CD4-positive, alpha-beta T cell treated with Interleukin-6 for 4 hours (primary cell): ENCODE measurements around the gene NTN5.
"Not testable (repeated sequence)": the region's sequence is repeated elsewhere in the genome, so short reads cannot be mapped to it uniquely, and the experiment has no call there.

Experiments
- DNase-seq: peaks from one replicate; pipeline ENCODE4 v3.0.0-alpha.2; 2020; ENCODE audit warnings: mixed read lengths

The NTN5 gene

GRCh38 chr19:48696353-48697010 is 23.7 kb upstream of the NTN5 start:
- DNase-seq: peak; percentile 36

- DNase-seq: no peak
Observed at GRCh38 chr19:48695743-48696352, 23.0 kb upstream of the NTN5 start, which contains the start of gene FUT2. FUT2 (plus strand) TSS chr19:48695971; CDS start chr19:48702957, 6,986 bp downstream.

DNA sequence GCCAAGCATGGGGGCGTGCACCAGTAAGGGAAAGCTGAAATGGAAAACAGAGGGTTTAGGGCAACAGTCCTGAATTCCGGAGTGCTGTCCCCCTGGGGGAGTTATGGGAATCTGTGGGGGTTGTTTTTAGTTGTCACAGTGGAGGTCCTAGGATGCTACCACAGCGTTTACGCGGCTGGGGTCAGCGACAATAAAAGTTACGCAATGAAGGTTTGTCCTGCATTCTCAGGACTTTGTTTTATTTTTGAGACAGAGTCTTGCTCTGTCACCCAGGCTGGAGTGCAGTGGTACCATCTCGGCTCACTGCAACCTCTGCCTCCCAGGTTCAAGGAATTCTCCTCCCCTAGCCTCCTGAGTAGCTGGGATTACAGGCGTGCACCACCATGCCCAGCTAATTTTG is 20.8 kb upstream of the NTN5 start:
- not testable (repeated sequence) for DNase-seq

- DNase-seq: no peak
Observed at GRCh38 chr19:48689449-48689848, 16.6 kb upstream of the NTN5 start.

GRCh38 chr19:48687776-48688175 is 15.0 kb upstream of the NTN5 start:
- no peak for DNase-seq

- not testable (repeated sequence) for DNase-seq
Observed at GRCh38 chr19:48686637-48687036, 13.8 kb upstream of the NTN5 start.

GRCh38 chr19:48686088-48686487 is 13.3 kb upstream of the NTN5 start:
- DNase-seq: no peak

- DNase-seq: no peak
Observed at GRCh38 chr19:48685583-48685982, 12.8 kb upstream of the NTN5 start.

DNA sequence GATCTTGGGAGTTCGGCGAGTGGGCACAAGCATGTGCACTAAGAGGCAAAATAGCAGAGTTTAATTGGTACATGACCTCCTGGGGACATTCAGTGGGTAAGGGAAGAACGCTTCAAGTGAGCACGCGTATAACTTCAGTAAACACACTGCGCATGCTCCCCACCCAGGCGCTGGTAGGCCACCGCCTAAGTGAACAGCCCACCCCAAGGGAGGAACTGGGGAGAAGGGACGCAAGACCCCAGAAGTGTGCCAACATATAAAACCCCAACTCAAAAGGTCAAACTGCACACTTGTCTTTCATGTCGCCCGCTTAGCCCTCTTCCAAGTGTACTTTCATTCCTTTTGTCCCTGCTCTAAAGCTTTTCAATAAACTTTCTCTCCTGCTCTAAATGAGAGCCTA is 10.5 kb upstream of the NTN5 start:
- peak; percentile 54 for DNase-seq

- DNase-seq: no peak
Observed at GRCh38 chr19:48681127-48681470, 8.3 kb upstream of the NTN5 start.

DNA sequence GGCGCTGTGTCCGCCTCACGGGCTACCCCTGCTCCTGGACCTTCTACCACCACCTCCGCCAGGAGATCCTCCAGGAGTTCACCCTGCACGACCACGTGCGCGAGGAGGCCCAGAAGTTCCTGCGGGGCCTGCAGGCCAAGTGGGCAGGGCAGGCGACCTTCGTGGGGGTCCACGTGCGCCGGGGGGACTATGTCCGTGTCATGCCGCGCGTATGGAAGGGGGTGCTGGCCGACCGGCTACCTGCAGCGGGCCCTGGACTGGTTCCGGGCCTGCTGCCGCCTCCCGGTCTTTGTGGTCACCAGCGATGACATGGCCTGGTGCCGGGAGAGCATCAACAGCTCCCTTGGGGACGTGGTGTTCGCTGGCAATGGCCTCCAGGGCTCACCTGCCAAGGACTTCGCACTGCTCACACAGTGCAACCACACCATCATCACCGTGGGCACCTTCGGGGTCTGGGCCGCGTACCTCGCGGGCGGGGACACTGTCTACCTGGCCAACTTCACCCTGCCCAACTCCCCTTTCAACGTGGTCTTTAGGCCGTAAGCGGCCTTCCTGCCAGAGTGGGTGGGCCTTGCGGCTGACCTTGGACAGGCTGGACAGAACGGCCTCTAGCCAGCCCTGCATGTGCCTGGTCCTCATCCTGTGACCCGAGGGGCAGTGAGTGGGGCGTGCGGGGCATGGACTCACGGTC is 7.8 kb upstream of the NTN5 start:
- DNase-seq: no peak

DNA sequence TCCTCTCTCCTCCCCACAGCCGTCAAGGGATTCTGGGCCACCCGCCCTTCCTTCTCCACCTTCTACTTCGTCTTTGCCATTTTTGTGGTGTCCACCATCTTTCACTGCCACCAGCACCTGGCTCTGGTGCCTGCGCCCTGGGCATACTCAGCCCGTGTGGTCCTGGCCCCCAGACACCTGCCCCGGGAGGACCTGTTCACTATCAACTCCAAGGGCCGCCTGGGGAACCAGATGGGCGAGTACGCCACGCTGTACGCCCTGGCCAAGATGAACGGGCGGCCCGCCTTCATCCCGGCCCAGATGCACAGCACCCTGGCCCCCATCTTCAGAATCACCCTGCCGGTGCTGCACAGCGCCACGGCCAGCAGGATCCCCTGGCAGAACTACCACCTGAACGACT is 7.2 kb upstream of the NTN5 start:
- DNase-seq: not testable (repeated sequence)

DNA sequence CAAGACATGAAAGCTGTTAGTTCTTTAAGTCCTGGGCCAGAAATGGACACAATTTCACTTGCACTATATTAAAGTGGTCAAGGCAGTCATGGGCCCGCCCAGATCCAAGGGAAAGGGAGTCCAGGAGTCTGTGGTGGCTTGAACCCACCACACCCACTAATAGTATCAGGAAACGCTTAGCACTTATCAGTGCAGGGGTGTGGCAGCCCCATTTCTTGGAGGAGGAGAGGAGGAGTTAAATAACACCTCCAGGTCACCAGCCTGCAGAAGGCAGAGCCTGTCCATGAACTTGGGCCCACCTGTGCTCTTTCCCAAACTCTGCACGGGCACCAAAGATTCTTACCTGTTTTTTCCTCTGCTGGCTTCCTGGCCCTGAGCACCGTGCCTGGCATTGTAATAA is 5.4 kb upstream of the NTN5 start:
- no peak for DNase-seq

GRCh38 chr19:48676887-48677286 is 4.1 kb upstream of the NTN5 start:
- DNase-seq: no peak

DNA sequence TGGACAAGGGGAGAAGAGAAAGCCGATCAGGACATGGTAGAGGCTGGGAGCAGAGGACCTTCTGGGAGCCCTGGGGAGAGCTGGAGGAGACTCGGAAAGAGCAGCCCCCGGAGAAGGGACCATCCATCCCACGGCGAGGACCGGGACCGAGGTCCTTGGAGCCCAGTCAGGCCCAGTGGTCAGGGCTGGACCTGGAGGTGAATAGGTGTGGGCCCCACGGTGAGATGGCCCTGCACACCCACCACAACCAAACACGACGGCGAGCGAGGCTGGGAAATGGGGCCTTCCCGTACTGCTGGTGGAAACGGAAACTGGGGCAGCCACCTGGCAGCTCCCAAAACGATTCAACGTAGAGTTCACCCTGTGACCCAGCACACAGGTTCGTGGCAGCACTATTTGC is 3.7 kb upstream of the NTN5 start:
- no peak for DNase-seq

- DNase-seq: peak; percentile 82
Observed at GRCh38 chr19:48674921-48675824, 2.4 kb upstream of the NTN5 start.

- DNase-seq: no peak
Observed at GRCh38 chr19:48674216-48674809, 1.5 kb upstream of the NTN5 start.

DNA sequence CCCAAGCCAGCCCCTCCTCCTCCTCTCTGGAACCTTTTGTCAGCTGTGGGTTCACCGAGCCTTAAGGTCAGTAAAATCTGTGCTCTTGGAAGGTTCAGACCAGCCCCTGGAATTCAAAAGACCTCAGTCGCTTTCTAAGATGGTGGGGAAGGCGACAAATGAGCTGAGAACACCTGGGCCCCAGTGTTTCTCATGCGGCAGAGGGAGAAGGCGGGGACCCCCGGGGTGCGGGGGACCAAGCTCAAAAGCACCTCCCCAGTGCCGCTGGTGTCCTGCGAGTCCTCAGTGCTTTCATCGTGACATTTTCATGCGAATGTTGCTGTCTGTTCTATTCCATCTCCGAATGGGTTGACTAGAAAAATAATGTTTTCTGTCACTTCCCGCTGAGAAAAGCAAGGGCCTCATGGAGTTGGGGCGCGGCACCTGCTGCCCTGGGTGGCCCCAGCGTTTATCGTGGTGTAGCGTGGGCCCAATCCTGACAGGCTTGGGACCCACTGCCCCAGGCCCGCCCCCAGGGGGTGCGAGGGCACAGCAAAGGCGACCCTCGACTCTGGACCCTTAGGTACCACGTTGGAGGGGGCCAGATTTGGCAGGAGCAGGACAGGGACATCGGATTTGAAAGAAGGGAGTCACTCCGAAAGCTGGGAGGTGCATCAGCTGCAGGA is 751 bp upstream of the NTN5 start:
- DNase-seq: no peak

DNA sequence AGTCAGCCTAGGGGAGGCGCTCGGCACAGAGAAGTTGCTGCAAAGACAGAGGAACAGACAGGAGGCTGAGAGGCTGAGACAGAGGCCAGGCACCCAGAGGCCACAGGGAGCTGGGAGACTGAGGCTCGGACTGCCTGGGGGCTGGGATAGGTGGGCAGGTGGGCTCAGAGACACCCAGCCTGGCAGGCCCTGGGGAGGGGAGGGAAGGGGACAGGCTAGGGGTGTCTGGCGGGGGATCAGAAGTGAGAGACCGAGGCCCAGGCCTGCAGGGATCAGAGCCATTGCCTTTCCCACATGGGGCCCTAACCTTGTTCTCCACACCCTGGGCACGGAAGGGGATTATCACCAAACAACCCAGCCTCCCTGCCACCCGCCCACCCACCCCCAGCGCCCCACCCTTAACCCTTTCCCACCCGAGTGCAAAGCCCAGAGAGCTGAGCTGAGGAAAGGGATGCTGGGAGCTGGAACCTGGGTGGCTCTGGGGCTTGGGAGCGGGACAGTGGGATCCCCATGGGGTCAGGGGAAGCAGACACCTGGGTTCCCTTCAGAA is 1.3 kb downstream of the NTN5 start:
- DNase-seq: no peak

DNA sequence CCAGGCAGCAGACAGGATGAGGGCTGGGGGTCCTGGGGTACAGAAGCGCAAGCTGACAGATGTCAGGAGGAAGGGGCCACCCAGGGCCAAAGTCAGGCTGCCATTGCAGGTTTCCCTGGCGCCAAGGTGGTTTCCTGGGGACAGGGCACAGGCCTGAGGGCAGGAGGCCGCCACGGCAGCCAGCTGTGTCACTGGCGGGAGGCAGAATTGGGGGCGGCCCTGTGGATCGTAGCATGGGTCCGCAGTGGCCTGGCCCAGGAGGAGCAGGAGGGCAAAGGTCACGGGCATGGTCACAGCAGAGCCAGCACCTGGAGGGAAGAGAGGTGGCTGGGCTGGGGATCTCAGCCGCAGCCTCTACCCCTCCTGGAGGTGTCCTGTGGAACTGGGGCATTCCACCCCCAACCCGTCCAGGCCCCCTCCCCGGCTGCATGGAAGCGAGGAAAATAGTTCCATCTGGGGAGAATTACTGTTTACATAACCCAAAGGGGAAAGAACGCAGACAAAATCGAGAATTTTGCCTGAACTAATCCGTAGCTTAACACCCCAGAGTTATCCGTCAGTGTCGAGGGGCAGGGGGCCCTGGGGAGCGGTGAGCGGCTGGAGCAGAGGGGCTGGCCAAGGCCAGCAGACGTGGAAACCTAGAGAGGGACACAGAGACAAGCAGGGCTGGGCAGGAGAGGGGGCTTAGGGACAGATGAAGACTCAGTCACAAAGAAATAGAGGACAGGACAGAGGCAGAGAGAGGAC is 1.9 kb downstream of the NTN5 start:
- DNase-seq: no peak
